Karpas-422 (cell line): ENCODE results near the gene HDAC3. TPM values are rescaled to one million over a fixed set of nuclear protein-coding genes. Genes with fewer than 3 reads are reported as not detected.
A peak's percentile ranks its signal among the peaks of the same experiment; 100 is the strongest.

Experiments
- DNase-seq: peaks from one replicate; pipeline ENCODE4 v3.0.0-alpha.2; 2015
- H2AFZ ChIP-seq: fragments of 200-600 bp; sonication (generic); 2 replicates; pipeline ENCODE4 v1.6.1; 2014; ENCODE audit warnings: antibody characterized with exemption, low read length, mixed read lengths
- H3K27ac ChIP-seq: fragments of 200-600 bp; sonication (generic); 2 replicates; pipeline ENCODE4 v1.5.1; 2014; ENCODE audit warnings: mild to moderate bottlenecking, low read length, moderate library complexity
- H3K27me3 ChIP-seq: fragments of 200-600 bp; sonication (generic); 2 replicates; pipeline ENCODE4 v1.6.1; 2014; ENCODE audit warnings: low read length, mixed read lengths
- H3K36me3 ChIP-seq: fragments of 200-600 bp; sonication (generic); 2 replicates; pipeline ENCODE4 v1.6.1; 2014; ENCODE audit warnings: low read length, mixed read lengths; ENCODE audit not compliant: insufficient read depth
- H3K4me1 ChIP-seq: fragments of 200-600 bp; sonication (generic); 2 replicates; pipeline ENCODE4 v1.6.1; 2014; ENCODE audit warnings: mild to moderate bottlenecking, low read length, mixed read lengths
- H3K4me2 ChIP-seq: fragments of 200-600 bp; sonication (generic); 2 replicates; pipeline ENCODE4 v1.6.1; 2014; ENCODE audit warnings: low read length, low read depth, mild to moderate bottlenecking; ENCODE audit not compliant: poor library complexity, severe bottlenecking
- H3K4me3 ChIP-seq: fragments of 200-600 bp; sonication (generic); 2 replicates; pipeline ENCODE4 v1.5.1; 2014; ENCODE audit warnings: mild to moderate bottlenecking, antibody characterized with exemption, low read length, mixed read lengths
- H3K79me2 ChIP-seq: fragments of 200-600 bp; sonication (generic); 2 replicates; pipeline ENCODE4 v1.6.1; 2014; ENCODE audit warnings: mild to moderate bottlenecking, low read length, mixed read lengths
- H3K9ac ChIP-seq: fragments of 200-600 bp; sonication (generic); 2 replicates; pipeline ENCODE4 v1.6.0; 2014; ENCODE audit warnings: low read length
- H3K9me2 ChIP-seq: fragments of 200-600 bp; sonication (generic), shearing (Covaris generic); replicated peaks from 2 replicates; pipeline ENCODE4 v1.6.0; 2014; ENCODE audit warnings: mild to moderate bottlenecking, low read length, moderate library complexity; ENCODE audit not compliant: insufficient read depth
- H3K9me3 ChIP-seq: fragments of 300-700, 200-600 bp; sonication (generic); 2 replicates; pipeline ENCODE4 v1.6.1; 2014; ENCODE audit warnings: low read length, mixed read lengths
- H4K20me1 ChIP-seq: fragments of 200-600 bp; sonication (generic); 2 replicates; pipeline ENCODE4 v1.6.1; 2014; ENCODE audit warnings: mild to moderate bottlenecking, antibody characterized with exemption, low read length, low read depth; ENCODE audit not compliant: insufficient read depth
- total RNA-seq: library from RNA; depleted of rRNA; stranded (reverse); fragments of >200 nt; shearing (Covaris generic); gene quantifications from 2 replicates; pipeline ENCODE4 v1.2.3, GENCODE V29; 2014; ENCODE audit warnings: low replicate concordance

HDAC3 gene
- total RNA-seq, 1 experiment from 2014 or later = 128 TPM

GRCh38 chr5:141634720-141635119 is 1.9 kb downstream of the HDAC3 start:
- H3K4me1 ChIP-seq = peaks cover 34% of the 10 kb centered on the region
- H3K27ac ChIP-seq = no peak overlapping the region
- no peak overlapping the region for H2AFZ ChIP-seq
- H3K9me2 ChIP-seq = no peaks in the 10 kb centered on the region
- H3K4me2 ChIP-seq = peak overlapping the region; percentile 95
- H3K36me3 ChIP-seq = peaks cover 48% of the 10 kb centered on the region
- peak overlapping the region; percentile 95; the same call in 1 of the 2 replicates for H3K4me3 ChIP-seq
- H4K20me1 ChIP-seq = peaks cover 32% of the 10 kb centered on the region
- H3K9ac ChIP-seq = peak overlapping the region; percentile 92
- peaks cover 81% of the 10 kb centered on the region for H3K79me2 ChIP-seq
- no peak for DNase-seq
- H3K27me3 ChIP-seq = no peaks in the 10 kb centered on the region
- no peaks in the 10 kb centered on the region for H3K9me3 ChIP-seq

GRCh38 chr5:141633871-141634561 is 2.6 kb downstream of the HDAC3 start:
- Histone ChIP-seq H3K79me2 (peaks cover 88% of the 10 kb centered on the region), H3K27ac (no peak overlapping the region), H3K4me3 (no peak overlapping the region), H3K9ac (no peak overlapping the region), H4K20me1 (peaks cover 35% of the 10 kb centered on the region), H2AFZ (no peak overlapping the region), H3K4me2 (peak overlapping the region; percentile 95), H3K9me2 (no peaks in the 10 kb centered on the region), H3K36me3 (peaks cover 49% of the 10 kb centered on the region), H3K9me3 (no peaks in the 10 kb centered on the region), H3K4me1 (peaks cover 34% of the 10 kb centered on the region), H3K27me3 (no peaks in the 10 kb centered on the region)
- no peak for DNase-seq

GRCh38 chr5:141632650-141633049 is 4.0 kb downstream of the HDAC3 start:
- H3K9me3 ChIP-seq = no peaks in the 10 kb centered on the region
- no peaks in the 10 kb centered on the region for H3K9me2 ChIP-seq
- peaks cover 53% of the 10 kb centered on the region; the same call in 1 of the 2 replicates for H3K36me3 ChIP-seq
- peaks cover 35% of the 10 kb centered on the region for H4K20me1 ChIP-seq
- DNase-seq = no peak
- peaks cover 85% of the 10 kb centered on the region for H3K79me2 ChIP-seq
- no peak overlapping the region for H3K9ac ChIP-seq
- H3K4me3 ChIP-seq = no peak overlapping the region
- H3K27me3 ChIP-seq = no peaks in the 10 kb centered on the region
- no peak overlapping the region for H3K4me2 ChIP-seq
- H2AFZ ChIP-seq = no peak overlapping the region
- H3K4me1 ChIP-seq = peaks cover 22% of the 10 kb centered on the region
- H3K27ac ChIP-seq = no peak overlapping the region

- H3K4me2 ChIP-seq = no peak overlapping the region
- DNase-seq = no peak
- no peak overlapping the region for H3K4me3 ChIP-seq
- H3K9me3 ChIP-seq = no peaks in the 10 kb centered on the region
- H3K79me2 ChIP-seq = peaks cover 69% of the 10 kb centered on the region
- peaks cover 18% of the 10 kb centered on the region for H3K4me1 ChIP-seq
- H4K20me1 ChIP-seq = peaks cover 26% of the 10 kb centered on the region
- no peak overlapping the region for H3K27ac ChIP-seq
- no peak overlapping the region for H3K9ac ChIP-seq
- H3K27me3 ChIP-seq = no peaks in the 10 kb centered on the region
- peaks cover 59% of the 10 kb centered on the region; the same call in 1 of the 2 replicates for H3K36me3 ChIP-seq
- no peak overlapping the region for H2AFZ ChIP-seq
- H3K9me2 ChIP-seq = no peaks in the 10 kb centered on the region
Observed at GRCh38 chr5:141630570-141631140, 6.0 kb downstream of the HDAC3 start.

- H3K4me3 ChIP-seq = no peak overlapping the region
- H3K9me2 ChIP-seq = no peaks in the 10 kb centered on the region
- no peak overlapping the region for H3K4me2 ChIP-seq
- H4K20me1 ChIP-seq = 0 out of 2 replicates have a peak, but pooled peaks cover 10% of the 10 kb centered on the region
- DNase-seq = no peak
- H3K4me1 ChIP-seq = peaks cover 5% of the 10 kb centered on the region
- H3K9me3 ChIP-seq = no peaks in the 10 kb centered on the region
- peaks cover 59% of the 10 kb centered on the region; the same call in 1 of the 2 replicates for H3K36me3 ChIP-seq
- H3K27me3 ChIP-seq = no peaks in the 10 kb centered on the region
- no peak overlapping the region for H3K9ac ChIP-seq
- H3K79me2 ChIP-seq = peaks cover 50% of the 10 kb centered on the region
- H3K27ac ChIP-seq = no peak overlapping the region
- H2AFZ ChIP-seq = no peak overlapping the region
Observed at GRCh38 chr5:141628175-141628788, 8.4 kb downstream of the HDAC3 start.

- H3K9me3 ChIP-seq = no peaks in the 10 kb centered on the region
- peaks cover 5% of the 10 kb centered on the region for H3K79me2 ChIP-seq
- peak overlapping the region; percentile 54; the same call in 1 of the 2 replicates for H3K27ac ChIP-seq
- no peak overlapping the region for H2AFZ ChIP-seq
- H3K9me2 ChIP-seq = no peaks in the 10 kb centered on the region
- peak overlapping the region; percentile 39 for H3K9ac ChIP-seq
- H3K4me2 ChIP-seq = no peak overlapping the region
- peaks cover 10% of the 10 kb centered on the region for H3K4me1 ChIP-seq
- no peaks in the 10 kb centered on the region for H4K20me1 ChIP-seq
- peaks cover 38% of the 10 kb centered on the region; the same call in 1 of the 2 replicates for H3K36me3 ChIP-seq
- no peak for DNase-seq
- no peaks in the 10 kb centered on the region for H3K27me3 ChIP-seq
- no peak overlapping the region for H3K4me3 ChIP-seq
Observed at GRCh38 chr5:141623611-141624010, 13.0 kb downstream of the HDAC3 start.

GRCh38 chr5:141623186-141623585 is 13.5 kb downstream of the HDAC3 start:
- Histone ChIP-seq H3K9ac (peak overlapping the region; percentile 39), H3K4me3 (no peak overlapping the region), H4K20me1 (no peaks in the 10 kb centered on the region), H3K4me1 (peaks cover 10% of the 10 kb centered on the region), H3K79me2 (peaks cover 9% of the 10 kb centered on the region), H3K9me3 (no peaks in the 10 kb centered on the region), H3K36me3 (peaks cover 34% of the 10 kb centered on the region; the same call in 1 of the 2 replicates), H3K27me3 (no peaks in the 10 kb centered on the region), H3K9me2 (no peaks in the 10 kb centered on the region), H3K27ac (peak overlapping the region; percentile 54; the same call in 1 of the 2 replicates), H2AFZ (no peak overlapping the region), H3K4me2 (no peak overlapping the region)
- DNase-seq = peak; percentile 51
